OCI-LY7 (cell line): ENCODE results near the gene SHROOM3. TPM values are rescaled to one million over a fixed set of nuclear protein-coding genes. Genes with fewer than 3 reads are reported as not detected.
"Not testable (repeated sequence)": the region's sequence is repeated elsewhere in the genome, so short reads cannot be mapped to it uniquely, and the experiment has no call there.

Source experiments
- BruUV-seq: library from RNA; stranded (reverse); fragments of 400-500 nt; replicated peaks from 2 replicates; lab custom pipeline; 2021; lab: Mats Ljungman, UMichigan
- CTCF ChIA-PET: fragments of 300-600 bp; sonication (Branson Sonifier 250); formaldehyde crosslinking; loops from one replicate; lab custom pipeline; 2022; ENCODE audit warnings: antibody characterized with exemption; ENCODE audit not compliant: unreplicated experiment; lab: Charles Lee
- POLR2A ChIA-PET: fragments of 300-600 bp; sonication (Branson Sonifier 250); formaldehyde crosslinking; loops from one replicate; lab custom pipeline; 2022; ENCODE audit warnings: antibody characterized with exemption; lab: Charles Lee
- DNase-seq: peaks from one replicate; pipeline ENCODE4 v3.0.0-alpha.2; 2015; ENCODE audit warnings: low spot score
- H2AFZ ChIP-seq: fragments of 200-600 bp; sonication (generic), shearing (Covaris generic); 2 replicates; pipeline ENCODE4 v1.6.1; 2014; ENCODE audit warnings: mild to moderate bottlenecking, antibody characterized with exemption, low read length, moderate library complexity
- H3K27ac ChIP-seq: fragments of 200-600 bp; sonication (generic); 2 replicates; pipeline ENCODE4 v1.5.1; 2014; ENCODE audit warnings: mixed run types, low read depth, mild to moderate bottlenecking, moderate library complexity, low read length, inconsistent platforms; ENCODE audit not compliant: poor library complexity, severe bottlenecking
- H3K36me3 ChIP-seq: fragments of 200-600 bp; sonication (generic); 2 replicates; pipeline ENCODE4 v1.6.1; 2014; ENCODE audit warnings: mild to moderate bottlenecking, antibody characterized with exemption, low read length, moderate library complexity, mixed read lengths; ENCODE audit not compliant: insufficient read depth
- H3K4me1 ChIP-seq: fragments of 200-600 bp; sonication (generic); 2 replicates; pipeline ENCODE4 v1.5.1; 2014; ENCODE audit warnings: mild to moderate bottlenecking, low read length; ENCODE audit not compliant: insufficient read depth, poor library complexity, severe bottlenecking
- H3K4me2 ChIP-seq: fragments of 200-600 bp; sonication (generic); 2 replicates; pipeline ENCODE4 v1.6.1; 2014; ENCODE audit warnings: mild to moderate bottlenecking, low read length
- H3K4me3 ChIP-seq: fragments of 200-600 bp; sonication (generic); 2 replicates; pipeline ENCODE4 v1.5.1; 2014; ENCODE audit warnings: mild to moderate bottlenecking, low read depth, low read length; ENCODE audit not compliant: poor library complexity, severe bottlenecking
- H3K79me2 ChIP-seq: fragments of 200-600 bp; sonication (generic); 2 replicates; pipeline ENCODE4 v1.6.1; 2016; ENCODE audit warnings: low read depth, mild to moderate bottlenecking, low read length, moderate library complexity, mixed read lengths; ENCODE audit not compliant: insufficient read depth
- H3K9me2 ChIP-seq: fragments of 200-600 bp; sonication (generic); 2 replicates; pipeline ENCODE4 v1.6.1; 2016; ENCODE audit warnings: mild to moderate bottlenecking, low read length, mixed read lengths; ENCODE audit not compliant: insufficient read depth
- H3K9me3 ChIP-seq: fragments of 200-600 bp; sonication (generic); 2 replicates; pipeline ENCODE4 v1.6.1; 2014; ENCODE audit warnings: mild to moderate bottlenecking, mixed run types, low read length, mixed read lengths
- H4K20me1 ChIP-seq: fragments of 200-600 bp; sonication (generic); 2 replicates; pipeline ENCODE4 v1.6.1; 2014; ENCODE audit warnings: mild to moderate bottlenecking, antibody characterized with exemption, low read length, moderate library complexity, mixed read lengths; ENCODE audit not compliant: insufficient read depth
- EZH2phosphoT487 ChIP-seq: fragments of 200-600 bp; sonication (generic); IDR thresholded peaks from 2 replicates; pipeline ENCODE4 v1.6.1; 2018; ENCODE audit warnings: low read depth, borderline replicate concordance, mild to moderate bottlenecking, mixed run types, antibody characterized with exemption, low read length, moderate library complexity, mixed read lengths
- intact Hi-C: fragments of 100-400 bp; cut with micrococcal nuclease; formaldehyde crosslinking; loops from one replicate; pipeline ENCODE4 v1.10.0; 2022; ENCODE audit not compliant: unreplicated experiment
- total RNA-seq, 2 experiments: library from RNA; depleted of rRNA in 1 of 2; stranded (reverse); fragments of >200 nt in 1 of 2; shearing (Covaris generic) in 1 of 2; gene quantifications; 2 replicates each; pipeline ENCODE4 v1.2.3, GENCODE V29; 2014 to 2022
- TF ChIP-seq, protein P1 (sequence below): fragments of 200-600 bp; sonication (generic); conservative IDR thresholded peaks from 2 replicates; pipeline ENCODE4 v1.5.1; 2014; ENCODE audit warnings: mild to moderate bottlenecking, antibody characterized with exemption, low read length, moderate library complexity, mixed read lengths

The SHROOM3 gene
- total RNA-seq, 2 experiments from 2014 or later: not detected

DNA sequence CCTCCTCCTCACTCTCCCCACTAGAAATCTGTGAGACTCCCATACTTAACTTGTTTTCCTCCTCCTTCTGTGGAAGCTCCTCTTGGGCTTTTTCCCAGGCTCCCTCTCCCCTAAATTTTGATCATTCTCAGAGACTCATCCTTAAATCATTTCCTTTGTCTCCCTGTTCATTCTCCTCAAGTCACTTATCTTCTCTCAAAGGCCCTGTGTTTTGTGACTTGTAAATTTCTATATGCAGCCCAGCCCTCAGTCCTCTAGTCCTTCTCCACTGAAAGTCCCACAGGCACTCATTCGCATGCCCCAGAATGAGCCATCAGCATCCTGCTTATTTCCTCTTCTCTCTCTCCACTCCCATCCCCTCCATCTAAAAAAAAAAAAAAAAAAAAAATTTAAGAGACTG is 291.1 kb downstream of the SHROOM3 start:
- Histone ChIP-seq H3K9me2 (no peaks in the 10 kb centered on the region), H2AFZ (no peak overlapping the region), H3K9me3 (no peaks in the 10 kb centered on the region), H3K4me2 (no peak overlapping the region), H3K79me2 (no peaks in the 10 kb centered on the region), H3K4me1 (no peaks in the 10 kb centered on the region), H4K20me1 (no peaks in the 10 kb centered on the region), H3K36me3 (no peaks in the 10 kb centered on the region), H3K4me3 (no peak overlapping the region), H3K27ac (no peak overlapping the region)
- ChIA-PET POLR2A (interaction anchor here (0.6 kb wide), 1 partner anchor 11 kb away, joined by 3 read pairs; no protein-coding TSS in a partner anchor), CTCF (no interaction called here)
- intact Hi-C loops: no loop called here
- BruUV-seq: no TSS peak
- DNase-seq: no peak
- no peak for TF ChIP-seq EZH2phosphoT487
- TF ChIP-seq, protein P1, sequence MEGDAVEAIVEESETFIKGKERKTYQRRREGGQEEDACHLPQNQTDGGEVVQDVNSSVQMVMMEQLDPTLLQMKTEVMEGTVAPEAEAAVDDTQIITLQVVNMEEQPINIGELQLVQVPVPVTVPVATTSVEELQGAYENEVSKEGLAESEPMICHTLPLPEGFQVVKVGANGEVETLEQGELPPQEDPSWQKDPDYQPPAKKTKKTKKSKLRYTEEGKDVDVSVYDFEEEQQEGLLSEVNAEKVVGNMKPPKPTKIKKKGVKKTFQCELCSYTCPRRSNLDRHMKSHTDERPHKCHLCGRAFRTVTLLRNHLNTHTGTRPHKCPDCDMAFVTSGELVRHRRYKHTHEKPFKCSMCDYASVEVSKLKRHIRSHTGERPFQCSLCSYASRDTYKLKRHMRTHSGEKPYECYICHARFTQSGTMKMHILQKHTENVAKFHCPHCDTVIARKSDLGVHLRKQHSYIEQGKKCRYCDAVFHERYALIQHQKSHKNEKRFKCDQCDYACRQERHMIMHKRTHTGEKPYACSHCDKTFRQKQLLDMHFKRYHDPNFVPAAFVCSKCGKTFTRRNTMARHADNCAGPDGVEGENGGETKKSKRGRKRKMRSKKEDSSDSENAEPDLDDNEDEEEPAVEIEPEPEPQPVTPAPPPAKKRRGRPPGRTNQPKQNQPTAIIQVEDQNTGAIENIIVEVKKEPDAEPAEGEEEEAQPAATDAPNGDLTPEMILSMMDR: no peak

DNA sequence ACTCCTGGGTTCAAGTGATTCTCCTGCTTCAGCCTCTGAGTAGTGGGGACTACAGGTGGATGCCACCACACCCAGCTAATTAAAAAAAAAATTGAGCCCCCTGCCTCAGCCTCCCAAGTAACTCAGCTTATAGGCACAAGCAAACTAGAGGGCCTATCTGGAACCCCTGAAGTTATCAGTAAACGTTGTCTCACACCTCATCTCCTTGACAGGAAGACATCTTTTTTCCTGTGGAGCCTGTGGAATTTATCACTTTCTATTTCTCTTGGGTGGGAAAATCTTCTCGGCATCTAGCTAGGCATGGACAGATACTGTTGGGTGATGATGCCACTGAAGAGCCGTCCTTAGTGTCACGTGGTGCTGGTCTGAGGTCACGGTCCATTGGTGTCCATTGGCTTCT is 291.6 kb downstream of the SHROOM3 start:
- H2AFZ ChIP-seq: no peak overlapping the region
- H3K4me1 ChIP-seq: no peaks in the 10 kb centered on the region
- no peaks in the 10 kb centered on the region for H3K9me2 ChIP-seq
- no peak for TF ChIP-seq EZH2phosphoT487
- TF ChIP-seq, protein P1: no peak
- intact Hi-C loops: no loop called here
- H3K36me3 ChIP-seq: no peaks in the 10 kb centered on the region
- no peaks in the 10 kb centered on the region for H4K20me1 ChIP-seq
- H3K27ac ChIP-seq: no peak overlapping the region
- ChIA-PET CTCF (no interaction called here), POLR2A (interaction anchor here (0.6 kb wide), 1 partner anchor 12 kb away, joined by 3 read pairs; no protein-coding TSS in a partner anchor)
- no TSS peak for BruUV-seq
- H3K4me3 ChIP-seq: no peak overlapping the region
- no peak overlapping the region for H3K4me2 ChIP-seq
- no peaks in the 10 kb centered on the region for H3K79me2 ChIP-seq
- no peaks in the 10 kb centered on the region for H3K9me3 ChIP-seq
- DNase-seq: no peak

DNA sequence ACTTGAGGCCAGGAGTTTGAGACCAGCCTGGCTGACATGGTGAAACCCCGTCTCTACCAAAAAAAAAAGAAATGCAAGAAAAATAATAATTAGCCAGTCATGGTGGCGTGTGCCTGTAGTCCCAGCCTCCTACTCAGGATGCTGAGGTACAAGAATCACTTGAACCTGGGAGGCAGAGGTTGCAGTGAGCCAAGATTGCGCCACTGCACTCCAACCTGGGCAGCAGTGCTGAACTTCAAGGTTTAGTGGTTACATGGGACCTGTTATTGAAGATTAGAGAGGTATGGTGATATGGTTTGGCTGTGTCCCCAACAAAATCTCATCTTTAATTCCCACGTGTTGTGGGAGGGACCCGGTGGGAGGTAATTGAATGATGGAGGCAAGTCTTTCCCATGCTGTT is 292.9 kb downstream of the SHROOM3 start:
- BruUV-seq, CTCF ChIA-PET: not testable (repeated sequence)

More for the DNA sequence above, 292.9 kb downstream of the SHROOM3 start:
- H3K27ac ChIP-seq, H4K20me1 ChIP-seq, intact Hi-C loops, H3K4me1 ChIP-seq, POLR2A ChIA-PET, H3K79me2 ChIP-seq, H3K9me3 ChIP-seq, DNase-seq, H3K36me3 ChIP-seq, H3K9me2 ChIP-seq, H2AFZ ChIP-seq, H3K4me3 ChIP-seq, H3K4me2 ChIP-seq: not testable (repeated sequence)
